Measurements from ENCODE around the gene SOD3. TPM values are rescaled to one million over a fixed set of nuclear protein-coding genes. Genes with fewer than 3 reads are reported as not detected.
A peak's percentile ranks its signal among the peaks of the same experiment; 100 is the strongest.

SOD3 gene
- total RNA-seq, 2 donors from 2014 or later, result 227 to 300 TPM

DNA sequence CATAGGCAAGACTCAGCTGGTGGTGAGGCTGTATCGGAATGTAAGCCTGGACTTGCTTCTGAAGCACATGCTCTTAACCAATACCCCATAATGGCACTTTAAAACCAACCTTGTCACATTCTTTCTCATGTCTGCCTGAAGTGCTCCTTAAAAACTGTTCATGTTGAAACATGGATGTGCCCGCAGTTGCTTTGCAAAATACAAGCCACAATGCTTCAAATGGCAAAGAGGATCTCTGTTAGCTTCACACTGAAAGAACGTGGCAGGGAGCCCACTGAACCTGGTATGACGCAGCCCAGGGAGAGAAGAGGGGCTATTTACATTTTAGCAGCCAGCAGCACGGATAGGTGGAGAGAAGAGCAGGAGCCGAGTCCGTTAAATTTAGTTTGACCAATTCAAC, 29.3 kb downstream of the SOD3 start:
- no peaks in the 10 kb centered on the region for H3K36me3 ChIP-seq
- H3K4me1 ChIP-seq (replicated peaks), result no peaks in the 10 kb centered on the region
- H3K4me3 ChIP-seq, result no peak overlapping the region
- TF ChIP-seq POLR2AphosphoS5 (IDR thresholded peaks at IDR 0.05), result peak; percentile 10
- no peak for TF ChIP-seq POLR2A (IDR thresholded peaks at IDR 0.05)
- 52% methylated on average over 7 of the region's 7 CpGs for WGBS
- intact Hi-C loops (cut with DNase I), result no loop called here
- peak; percentile 49 for DNase-seq (ENCODE audit: low spot score)
- H3K9me3 ChIP-seq, result no peaks in the 10 kb centered on the region
- H3K27me3 ChIP-seq (replicated peaks; ENCODE audit: insufficient read depth), result no peaks in the 10 kb centered on the region
- H3K27ac ChIP-seq, result no peak overlapping the region

GRCh38 chr4:24831637-24832036, 36.3 kb downstream of the SOD3 start:
- intact Hi-C loops (cut with DNase I), result no loop called here
- WGBS, result 92% methylated on average over 3 of the region's 3 CpGs
- H3K36me3 ChIP-seq, result no peaks in the 10 kb centered on the region

DNA sequence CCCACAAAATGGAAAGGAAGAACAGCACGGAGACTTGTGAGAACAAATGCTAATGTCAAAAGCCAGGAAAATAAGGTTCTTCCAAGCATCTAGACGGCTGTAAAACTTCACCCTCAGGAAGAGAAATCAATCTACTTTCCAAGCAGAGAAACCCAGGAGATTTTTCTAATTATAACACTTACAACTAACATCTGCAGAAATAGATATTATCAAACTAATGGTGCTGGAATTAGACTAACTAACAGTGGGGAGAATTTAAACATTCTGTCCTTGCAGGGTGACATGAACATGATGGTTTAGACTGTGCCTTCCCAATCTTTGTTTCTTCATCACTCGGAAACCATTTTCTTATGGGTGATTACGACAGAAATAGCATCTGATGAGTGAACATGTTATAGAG, 40.3 kb downstream of the SOD3 start:
- Histone ChIP-seq H3K9me3 (no peaks in the 10 kb centered on the region), H3K27me3 (replicated peaks; ENCODE audit: insufficient read depth) (no peaks in the 10 kb centered on the region), H3K4me3 (no peak overlapping the region), H3K27ac (no peak overlapping the region), H3K36me3 (no peaks in the 10 kb centered on the region), H3K4me1 (replicated peaks) (no peaks in the 10 kb centered on the region)
- WGBS, result 84% methylated on average over 4 of the region's 4 CpGs
- intact Hi-C loops (cut with DNase I), result no loop called here
- TF ChIP-seq POLR2AphosphoS5 (IDR thresholded peaks at IDR 0.05) (no peak), POLR2A (IDR thresholded peaks at IDR 0.05) (no peak)
- TF ChIP-seq, protein P1, sequence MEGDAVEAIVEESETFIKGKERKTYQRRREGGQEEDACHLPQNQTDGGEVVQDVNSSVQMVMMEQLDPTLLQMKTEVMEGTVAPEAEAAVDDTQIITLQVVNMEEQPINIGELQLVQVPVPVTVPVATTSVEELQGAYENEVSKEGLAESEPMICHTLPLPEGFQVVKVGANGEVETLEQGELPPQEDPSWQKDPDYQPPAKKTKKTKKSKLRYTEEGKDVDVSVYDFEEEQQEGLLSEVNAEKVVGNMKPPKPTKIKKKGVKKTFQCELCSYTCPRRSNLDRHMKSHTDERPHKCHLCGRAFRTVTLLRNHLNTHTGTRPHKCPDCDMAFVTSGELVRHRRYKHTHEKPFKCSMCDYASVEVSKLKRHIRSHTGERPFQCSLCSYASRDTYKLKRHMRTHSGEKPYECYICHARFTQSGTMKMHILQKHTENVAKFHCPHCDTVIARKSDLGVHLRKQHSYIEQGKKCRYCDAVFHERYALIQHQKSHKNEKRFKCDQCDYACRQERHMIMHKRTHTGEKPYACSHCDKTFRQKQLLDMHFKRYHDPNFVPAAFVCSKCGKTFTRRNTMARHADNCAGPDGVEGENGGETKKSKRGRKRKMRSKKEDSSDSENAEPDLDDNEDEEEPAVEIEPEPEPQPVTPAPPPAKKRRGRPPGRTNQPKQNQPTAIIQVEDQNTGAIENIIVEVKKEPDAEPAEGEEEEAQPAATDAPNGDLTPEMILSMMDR (IDR thresholded peaks at IDR 0.05), result no peak
- DNase-seq (ENCODE audit: low spot score), result no peak

More at GRCh38 chr4:24831637-24832036, 36.3 kb downstream of the SOD3 start:
- no peaks in the 10 kb centered on the region for H3K4me1 ChIP-seq (replicated peaks)
- TF ChIP-seq, protein P1 (IDR thresholded peaks at IDR 0.05), result no peak
- TF ChIP-seq POLR2A (IDR thresholded peaks at IDR 0.05) (no peak), POLR2AphosphoS5 (IDR thresholded peaks at IDR 0.05) (no peak)
- no peak for DNase-seq (ENCODE audit: low spot score)
- H3K9me3 ChIP-seq, result no peaks in the 10 kb centered on the region
- no peak overlapping the region for H3K27ac ChIP-seq
- H3K4me3 ChIP-seq, result no peak overlapping the region
- no peaks in the 10 kb centered on the region for H3K27me3 ChIP-seq (replicated peaks; ENCODE audit: insufficient read depth)

DNA sequence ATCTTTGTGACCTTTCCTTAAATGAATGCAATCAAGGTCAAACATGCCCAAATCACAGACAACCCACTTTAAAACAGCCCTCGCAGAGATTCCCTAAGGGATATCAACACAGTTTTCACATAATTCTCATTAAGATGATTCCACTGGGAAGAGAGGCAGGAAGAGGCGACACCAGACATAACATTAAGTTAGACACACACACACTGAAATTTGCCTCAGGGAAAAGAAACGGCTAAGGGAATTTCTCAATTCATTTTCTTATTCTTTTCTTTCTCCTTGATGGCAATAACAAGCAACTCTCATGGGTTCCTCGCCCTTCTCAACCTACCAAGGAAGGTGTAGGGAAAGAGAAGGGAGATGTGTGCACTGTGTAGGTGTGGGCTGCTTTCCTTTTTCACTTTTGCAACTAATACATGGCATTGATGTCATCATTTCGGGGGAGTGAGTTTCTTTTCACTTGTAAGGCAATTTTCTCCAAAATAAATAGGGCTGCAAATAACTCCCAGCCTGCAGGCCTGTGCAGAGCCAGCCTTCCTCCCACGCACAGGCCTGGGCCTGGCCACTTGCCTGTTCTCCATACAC, 41.4 kb downstream of the SOD3 start:
- TF ChIP-seq POLR2A (IDR thresholded peaks at IDR 0.05), result no peak
- TF ChIP-seq, protein P1 (IDR thresholded peaks at IDR 0.05), result no peak
- no peak for TF ChIP-seq POLR2AphosphoS5 (IDR thresholded peaks at IDR 0.05)
- no peak for DNase-seq (ENCODE audit: low spot score)
- H3K4me1 ChIP-seq (replicated peaks), result no peaks in the 10 kb centered on the region
- H3K36me3 ChIP-seq, result no peaks in the 10 kb centered on the region
- H3K9me3 ChIP-seq, result no peaks in the 10 kb centered on the region
- no peak overlapping the region for H3K27ac ChIP-seq
- intact Hi-C loops (cut with DNase I), result no loop called here
- H3K4me3 ChIP-seq, result no peak overlapping the region
- WGBS, result 90% methylated on average over 6 of the region's 6 CpGs
- H3K27me3 ChIP-seq (replicated peaks; ENCODE audit: insufficient read depth), result no peaks in the 10 kb centered on the region

- H3K9me3 ChIP-seq, result no peaks in the 10 kb centered on the region
- WGBS, result 88% methylated on average over 7 of the region's 7 CpGs
- intact Hi-C loops (cut with DNase I), result no loop called here
- H3K36me3 ChIP-seq, result no peaks in the 10 kb centered on the region
- no peak for TF ChIP-seq POLR2AphosphoS5 (IDR thresholded peaks at IDR 0.05)
- TF ChIP-seq POLR2A (IDR thresholded peaks at IDR 0.05), result no peak
- TF ChIP-seq, protein P1 (IDR thresholded peaks at IDR 0.05), result no peak
- no peak for DNase-seq (ENCODE audit: low spot score)
- no peaks in the 10 kb centered on the region for H3K4me1 ChIP-seq (replicated peaks)
- H3K27me3 ChIP-seq (replicated peaks; ENCODE audit: insufficient read depth), result no peaks in the 10 kb centered on the region
- no peak overlapping the region for H3K27ac ChIP-seq
- no peak overlapping the region for H3K4me3 ChIP-seq
Measured at GRCh38 chr4:24837336-24837735, 42.0 kb downstream of the SOD3 start.
